ENCODE results near the gene MTHFD1L. TPM values are rescaled to one million over a fixed set of nuclear protein-coding genes. Genes with fewer than 3 reads are reported as not detected.
"Not testable (repeated sequence)": the region's sequence is repeated elsewhere in the genome, so short reads cannot be mapped to it uniquely, and the experiment has no call there.

The MTHFD1L gene
- polyA plus RNA-seq, 3 donors = 0.25 to 1.3 (median 0.39) TPM

DNA sequence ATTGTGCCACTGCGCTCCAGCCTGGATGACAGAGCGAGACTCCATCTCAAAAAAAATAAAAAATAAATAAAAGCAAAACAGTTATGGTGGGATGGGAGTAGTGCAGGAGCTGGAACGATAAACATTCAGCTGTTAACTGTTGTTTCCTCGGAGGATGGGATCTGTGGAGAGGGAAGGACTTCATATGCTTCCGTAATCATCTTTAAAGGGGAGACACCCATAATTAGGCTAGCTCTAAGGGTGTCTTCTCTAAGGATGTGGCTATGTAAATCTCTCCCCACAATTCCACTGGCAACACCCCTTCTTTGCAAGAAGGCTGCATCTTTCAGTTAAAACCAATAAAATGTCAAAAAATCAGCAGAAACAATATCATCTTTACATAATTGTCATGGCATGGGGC is 42.6 kb upstream of the MTHFD1L start:
- H3K27me3 ChIP-seq (ENCODE audit: control insufficient read depth in 2 of 2, insufficient read depth in 2 of 2, low read length in 2 of 2) = peaks cover 0 to 2% of the 10 kb centered on the region in 2 donors
- Mint-ChIP-seq H3K27me3 (ENCODE audit: low read depth in 3 of 3) (peaks cover 7 to 9% (median 9%) of the 10 kb centered on the region in 3 donors), H3K9me3 (no peaks in the 10 kb centered on the region), H3K4me1 (peaks cover under 1% of the 10 kb centered on the region), H3K4me3 (no peak overlapping the region), H3K27ac (no peak overlapping the region), H3K36me3 (no peaks in the 10 kb centered on the region)
- WGBS (ENCODE audit: insufficient coverage) = no CpG with 5 or more reads among the region's 5 CpGs
- H3K9me3 ChIP-seq (replicated peaks in 1 of 2; ENCODE audit: control insufficient read depth in 1 of 2, insufficient read depth in 1 of 2, low read length in 2 of 2) = no peaks in the 10 kb centered on the region
- H3K9ac ChIP-seq (ENCODE audit: insufficient read depth, low read length, poor library complexity, severe bottlenecking) = no peak overlapping the region
- intact Hi-C loops (cut with micrococcal nuclease) = no loop called here
- H3K36me3 ChIP-seq (replicated peaks in 1 of 2; ENCODE audit: control insufficient read depth in 1 of 2, insufficient read depth in 2 of 2, low read length in 2 of 2) = no peaks in the 10 kb centered on the region
- no peak overlapping the region for H3K4me2 ChIP-seq (replicated peaks; ENCODE audit: extremely low read depth, low read length, poor library complexity, severe bottlenecking)
- no peak overlapping the region for H3K27ac ChIP-seq (ENCODE audit: low read depth in 1 of 2, low read length in 2 of 2)
- no peak overlapping the region for H3K4me3 ChIP-seq (replicated peaks in 1 of 3; ENCODE audit: low read depth in 2 of 3, low read length in 3 of 3)
- no peak overlapping the region for H2AFZ ChIP-seq (ENCODE audit: insufficient read depth, low read depth, low read length, poor library complexity, severe bottlenecking)
- no peaks in the 10 kb centered on the region for H3K4me1 ChIP-seq (ENCODE audit: control insufficient read depth in 1 of 2, insufficient read depth in 2 of 2, low read length in 2 of 2)
- H4K20me1 ChIP-seq (ENCODE audit: insufficient read depth, low read length) = no peaks in the 10 kb centered on the region
- TF ChIP-seq, protein P1, sequence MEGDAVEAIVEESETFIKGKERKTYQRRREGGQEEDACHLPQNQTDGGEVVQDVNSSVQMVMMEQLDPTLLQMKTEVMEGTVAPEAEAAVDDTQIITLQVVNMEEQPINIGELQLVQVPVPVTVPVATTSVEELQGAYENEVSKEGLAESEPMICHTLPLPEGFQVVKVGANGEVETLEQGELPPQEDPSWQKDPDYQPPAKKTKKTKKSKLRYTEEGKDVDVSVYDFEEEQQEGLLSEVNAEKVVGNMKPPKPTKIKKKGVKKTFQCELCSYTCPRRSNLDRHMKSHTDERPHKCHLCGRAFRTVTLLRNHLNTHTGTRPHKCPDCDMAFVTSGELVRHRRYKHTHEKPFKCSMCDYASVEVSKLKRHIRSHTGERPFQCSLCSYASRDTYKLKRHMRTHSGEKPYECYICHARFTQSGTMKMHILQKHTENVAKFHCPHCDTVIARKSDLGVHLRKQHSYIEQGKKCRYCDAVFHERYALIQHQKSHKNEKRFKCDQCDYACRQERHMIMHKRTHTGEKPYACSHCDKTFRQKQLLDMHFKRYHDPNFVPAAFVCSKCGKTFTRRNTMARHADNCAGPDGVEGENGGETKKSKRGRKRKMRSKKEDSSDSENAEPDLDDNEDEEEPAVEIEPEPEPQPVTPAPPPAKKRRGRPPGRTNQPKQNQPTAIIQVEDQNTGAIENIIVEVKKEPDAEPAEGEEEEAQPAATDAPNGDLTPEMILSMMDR (IDR thresholded peaks at IDR 0.05) = no peak
- no peak for DNase-seq
- H3K79me2 ChIP-seq (ENCODE audit: insufficient read depth, low read length) = no peaks in the 10 kb centered on the region

DNA sequence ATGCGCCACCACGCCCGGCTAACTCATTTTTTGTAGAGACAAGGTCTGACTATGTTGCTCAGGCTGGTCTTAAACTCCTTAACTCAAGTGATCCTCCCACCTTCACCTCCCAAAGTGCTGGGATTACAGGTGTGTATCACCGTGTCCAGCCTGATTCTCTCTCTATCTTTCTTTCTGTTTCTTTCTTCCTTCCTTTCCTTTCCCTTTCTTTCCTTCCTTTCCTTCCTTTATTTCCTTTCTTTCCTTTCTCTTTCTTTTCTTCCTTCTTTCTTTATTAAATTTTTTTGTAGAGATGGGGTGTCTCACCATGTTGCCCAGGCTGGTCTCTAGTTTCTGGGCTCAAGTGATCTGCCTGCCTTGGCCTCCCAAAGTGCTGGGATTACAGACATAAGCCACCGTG is 38.7 kb upstream of the MTHFD1L start:
- Histone ChIP-seq H3K9me3 (replicated peaks in 1 of 2; ENCODE audit: control insufficient read depth in 1 of 2, insufficient read depth in 1 of 2, low read length in 2 of 2) (no peaks in the 10 kb centered on the region), H3K79me2 (ENCODE audit: insufficient read depth, low read length) (no peaks in the 10 kb centered on the region), H3K4me1 (ENCODE audit: control insufficient read depth in 1 of 2, insufficient read depth in 2 of 2, low read length in 2 of 2) (no peaks in the 10 kb centered on the region), H4K20me1 (ENCODE audit: insufficient read depth, low read length) (no peaks in the 10 kb centered on the region), H2AFZ (ENCODE audit: insufficient read depth, low read depth, low read length, poor library complexity, severe bottlenecking) (no peak overlapping the region), H3K27ac (ENCODE audit: low read depth in 1 of 2, low read length in 2 of 2) (no peak overlapping the region), H3K9ac (ENCODE audit: insufficient read depth, low read length, poor library complexity, severe bottlenecking) (no peak overlapping the region), H3K4me3 (replicated peaks in 1 of 3; ENCODE audit: low read depth in 2 of 3, low read length in 3 of 3) (no peak overlapping the region), H3K27me3 (ENCODE audit: control insufficient read depth in 2 of 2, insufficient read depth in 2 of 2, low read length in 2 of 2) (no peaks in the 10 kb centered on the region), H3K36me3 (replicated peaks in 1 of 2; ENCODE audit: control insufficient read depth in 1 of 2, insufficient read depth in 2 of 2, low read length in 2 of 2) (no peaks in the 10 kb centered on the region), H3K4me2 (replicated peaks; ENCODE audit: extremely low read depth, low read length, poor library complexity, severe bottlenecking) (no peak overlapping the region)
- 100% methylated on average over 2 of the region's 5 CpGs for WGBS (ENCODE audit: insufficient coverage)
- no peaks in the 10 kb centered on the region for H3K4me1 Mint-ChIP-seq
- H3K36me3 Mint-ChIP-seq = no peaks in the 10 kb centered on the region
- peaks cover 5 to 11% (median 6%) of the 10 kb centered on the region in 3 donors for H3K27me3 Mint-ChIP-seq (ENCODE audit: low read depth in 3 of 3)
- peaks cover 0 to 3% (median 0%) of the 10 kb centered on the region in 7 donors for H3K9me3 Mint-ChIP-seq
- intact Hi-C loops (cut with micrococcal nuclease) = no loop called here
- no peak for DNase-seq
- no peak overlapping the region for H3K4me3 Mint-ChIP-seq
- TF ChIP-seq, protein P1 (IDR thresholded peaks at IDR 0.05) = no peak
- no peak overlapping the region for H3K27ac Mint-ChIP-seq

DNA sequence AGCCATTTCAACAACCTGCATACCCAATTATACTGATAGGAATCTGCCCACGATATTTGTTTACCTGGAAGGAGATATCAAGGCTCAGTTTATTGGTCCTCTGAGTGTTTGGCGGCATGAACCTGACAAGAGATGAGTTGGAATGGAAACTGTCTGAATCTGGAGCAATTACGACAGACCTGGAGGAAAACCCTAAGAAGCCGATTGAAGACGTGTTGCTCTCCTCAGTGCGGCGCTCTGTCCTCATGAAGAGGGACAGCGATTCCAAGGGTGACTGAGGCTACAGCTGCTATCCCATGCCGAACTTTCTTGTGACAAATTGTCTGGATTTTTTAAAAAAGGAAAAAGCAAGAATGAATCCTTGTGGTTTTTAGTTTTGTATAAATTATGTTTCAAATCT is 37.4 kb upstream of the MTHFD1L start:
- H3K27me3 ChIP-seq (ENCODE audit: control insufficient read depth in 2 of 2, insufficient read depth in 2 of 2, low read length in 2 of 2); H3K9me3 ChIP-seq (replicated peaks in 1 of 2; ENCODE audit: control insufficient read depth in 1 of 2, insufficient read depth in 1 of 2, low read length in 2 of 2); H3K27me3 Mint-ChIP-seq (ENCODE audit: low read depth in 3 of 3); intact Hi-C loops (cut with micrococcal nuclease); H3K9me3 Mint-ChIP-seq; H3K4me3 ChIP-seq (replicated peaks in 1 of 3; ENCODE audit: low read depth in 2 of 3, low read length in 3 of 3); H3K36me3 ChIP-seq (replicated peaks in 1 of 2; ENCODE audit: control insufficient read depth in 1 of 2, insufficient read depth in 2 of 2, low read length in 2 of 2); H3K4me3 Mint-ChIP-seq; H2AFZ ChIP-seq (ENCODE audit: insufficient read depth, low read depth, low read length, poor library complexity, severe bottlenecking); H3K9ac ChIP-seq (ENCODE audit: insufficient read depth, low read length, poor library complexity, severe bottlenecking); H3K36me3 Mint-ChIP-seq; H3K4me2 ChIP-seq (replicated peaks; ENCODE audit: extremely low read depth, low read length, poor library complexity, severe bottlenecking); H3K27ac Mint-ChIP-seq; H3K4me1 Mint-ChIP-seq; H3K27ac ChIP-seq (ENCODE audit: low read depth in 1 of 2, low read length in 2 of 2); H3K79me2 ChIP-seq (ENCODE audit: insufficient read depth, low read length); DNase-seq; H4K20me1 ChIP-seq (ENCODE audit: insufficient read depth, low read length); H3K4me1 ChIP-seq (ENCODE audit: control insufficient read depth in 1 of 2, insufficient read depth in 2 of 2, low read length in 2 of 2): not testable (repeated sequence)
- WGBS (ENCODE audit: insufficient coverage) = 86% methylated on average over 4 of the region's 9 CpGs

Data from CD14-positive monocyte (primary cell).